Mucosa of descending colon (tissue), 3 donors: ENCODE measurements around the gene PDE4D. TPM values are rescaled to one million over a fixed set of nuclear protein-coding genes. Genes with fewer than 3 reads are reported as not detected.

Experiments
- ATAC-seq: fragments of 200-7000 bp; cut with Tn5 transposase; one replicate; pipeline ENCODE4 v1.9.1; 2020; ENCODE audit warnings: mild to moderate bottlenecking, moderate library complexity
- DNase-seq, 3 donors: peaks; one replicate each; pipeline ENCODE4 v3.0.0-alpha.2; 2020
- H3K36me3 ChIP-seq: fragments of 200-600 bp; one replicate; pipeline ENCODE4 v1.8.0; 2021; ENCODE audit warnings: low read depth, mild to moderate bottlenecking
- H3K4me1 ChIP-seq: fragments of 200-600 bp; one replicate; pipeline ENCODE4 v1.8.0; 2021; ENCODE audit warnings: low read depth, mild to moderate bottlenecking
- H3K4me3 ChIP-seq: fragments of 200-600 bp; one replicate; pipeline ENCODE4 v1.8.0; 2021; ENCODE audit warnings: mild to moderate bottlenecking
- H3K9me3 ChIP-seq: fragments of 200-600 bp; one replicate; pipeline ENCODE4 v1.8.0; 2021; ENCODE audit warnings: mild to moderate bottlenecking
- intact Hi-C, 2 donors: fragments of 100-400 bp; cut with DNase I in 1 of 2; cut with micrococcal nuclease in 1 of 2; formaldehyde crosslinking; loops; one replicate each; pipeline versions ENCODE4 v1.11.0 to v1.11.1; 2022; cut with DNase I, micrococcal nuclease
- total RNA-seq, 3 donors: library from RNA; stranded (reverse); fragmentation: NEBNext Ultra II Directional in 2 of 3; extraction: Animal tissue kit (Norgen Biotek cat#: 25700) in 2 of 3; gene quantifications; one replicate each; pipeline versions ENCODE4 v1.2.1 to v1.2.4, GENCODE V29; 2021 to 2023
- TF ChIP-seq, protein P1 (sequence below): fragments of 200-600 bp; IDR thresholded peaks from one replicate; pipeline ENCODE4 v1.8.0; 2022; ENCODE audit warnings: antibody characterized with exemption, mild to moderate bottlenecking
- donor health status: DM: no; HTN: no; CAD: no; lungs with moderate emphysema.
- donor health status: DM: no; HTN: no; CAD: no.
- donor health status: DM: no; HTN: yes; CAD: no.

PDE4D gene
- total RNA-seq, 3 donors from 2014 or later: 37.9 to 137 (median 100) TPM

- H3K4me1 ChIP-seq: no peaks in the 10 kb centered on the region
- ATAC-seq: no peak
- H3K4me3 ChIP-seq: no peak overlapping the region
- DNase-seq: no peak
- H3K36me3 ChIP-seq: no peaks in the 10 kb centered on the region
- intact Hi-C loops: no loop called here
- H3K9me3 ChIP-seq: no peaks in the 10 kb centered on the region
- TF ChIP-seq, protein P1, sequence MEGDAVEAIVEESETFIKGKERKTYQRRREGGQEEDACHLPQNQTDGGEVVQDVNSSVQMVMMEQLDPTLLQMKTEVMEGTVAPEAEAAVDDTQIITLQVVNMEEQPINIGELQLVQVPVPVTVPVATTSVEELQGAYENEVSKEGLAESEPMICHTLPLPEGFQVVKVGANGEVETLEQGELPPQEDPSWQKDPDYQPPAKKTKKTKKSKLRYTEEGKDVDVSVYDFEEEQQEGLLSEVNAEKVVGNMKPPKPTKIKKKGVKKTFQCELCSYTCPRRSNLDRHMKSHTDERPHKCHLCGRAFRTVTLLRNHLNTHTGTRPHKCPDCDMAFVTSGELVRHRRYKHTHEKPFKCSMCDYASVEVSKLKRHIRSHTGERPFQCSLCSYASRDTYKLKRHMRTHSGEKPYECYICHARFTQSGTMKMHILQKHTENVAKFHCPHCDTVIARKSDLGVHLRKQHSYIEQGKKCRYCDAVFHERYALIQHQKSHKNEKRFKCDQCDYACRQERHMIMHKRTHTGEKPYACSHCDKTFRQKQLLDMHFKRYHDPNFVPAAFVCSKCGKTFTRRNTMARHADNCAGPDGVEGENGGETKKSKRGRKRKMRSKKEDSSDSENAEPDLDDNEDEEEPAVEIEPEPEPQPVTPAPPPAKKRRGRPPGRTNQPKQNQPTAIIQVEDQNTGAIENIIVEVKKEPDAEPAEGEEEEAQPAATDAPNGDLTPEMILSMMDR: no peak
Observed at GRCh38 chr5:59116231-59116865, 777.2 kb downstream of the PDE4D start.

DNA sequence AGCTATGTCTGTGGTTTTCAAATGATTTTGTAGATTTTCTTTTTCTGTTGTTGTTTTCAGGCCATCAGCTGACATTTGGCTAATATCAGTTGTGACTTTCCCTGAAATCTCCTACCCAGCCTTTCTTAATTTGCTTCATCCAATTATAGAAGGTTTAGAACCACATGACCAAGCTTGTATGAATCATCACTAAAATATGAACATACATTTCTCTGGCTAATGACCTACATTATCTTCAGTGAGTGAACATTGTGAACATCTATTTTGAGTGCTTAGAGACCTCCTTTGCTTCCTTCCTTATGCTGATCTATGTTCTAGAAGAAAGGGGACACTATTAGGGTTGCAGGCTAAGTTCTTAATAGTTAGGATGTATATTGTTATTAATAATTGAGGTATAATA is 778.2 kb downstream of the PDE4D start:
- H3K4me3 ChIP-seq: no peak overlapping the region
- H3K36me3 ChIP-seq: no peaks in the 10 kb centered on the region
- no peaks in the 10 kb centered on the region for H3K9me3 ChIP-seq
- no peak for DNase-seq
- intact Hi-C loops: no loop called here
- no peak for ATAC-seq
- no peaks in the 10 kb centered on the region for H3K4me1 ChIP-seq
- TF ChIP-seq, protein P1: no peak

DNA sequence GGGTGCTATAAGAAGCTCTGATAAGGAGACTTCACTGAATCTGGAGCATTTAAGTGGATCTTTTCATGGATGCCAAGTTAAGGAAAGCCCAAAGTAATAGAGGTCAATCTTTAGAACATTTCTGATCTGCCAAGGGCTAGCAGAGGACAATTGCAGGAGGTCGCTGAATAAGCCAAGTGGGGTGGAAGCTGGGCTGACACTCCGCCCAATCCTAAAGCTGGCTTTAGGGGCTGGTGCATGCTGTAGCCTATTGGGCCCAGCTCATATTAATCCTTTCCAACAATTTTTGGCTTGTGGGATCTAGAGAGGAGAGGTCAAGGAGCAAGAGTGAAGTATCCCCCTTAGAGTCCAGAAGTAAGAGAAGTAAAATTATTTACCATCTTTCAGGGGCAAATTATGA is 784.1 kb downstream of the PDE4D start:
- H3K4me1 ChIP-seq: no peaks in the 10 kb centered on the region
- no peak for DNase-seq
- intact Hi-C loops: no loop called here
- no peak overlapping the region for H3K4me3 ChIP-seq
- H3K36me3 ChIP-seq: no peaks in the 10 kb centered on the region
- H3K9me3 ChIP-seq: no peaks in the 10 kb centered on the region
- TF ChIP-seq, protein P1: no peak
- ATAC-seq: no peak

- Histone ChIP-seq H3K36me3 (no peaks in the 10 kb centered on the region), H3K4me3 (no peak overlapping the region), H3K9me3 (no peaks in the 10 kb centered on the region), H3K4me1 (no peaks in the 10 kb centered on the region)
- ATAC-seq (no peak), DNase-seq (no peak)
- intact Hi-C loops: no loop called here
- TF ChIP-seq, protein P1: no peak
Observed at GRCh38 chr5:59107692-59108091, 785.8 kb downstream of the PDE4D start.

- Histone ChIP-seq H3K4me3 (no peak overlapping the region), H3K4me1 (peaks cover 1% of the 10 kb centered on the region), H3K36me3 (no peaks in the 10 kb centered on the region), H3K9me3 (no peaks in the 10 kb centered on the region)
- TF ChIP-seq, protein P1: no peak
- DNase-seq (no peak), ATAC-seq (peak; percentile 21)
- intact Hi-C loops: no loop called here
Observed at GRCh38 chr5:59104400-59105127, 789.0 kb downstream of the PDE4D start.
